ENCODE results near the gene IL18RAP. TPM values are rescaled to one million over a fixed set of nuclear protein-coding genes. Genes with fewer than 3 reads are reported as not detected.
A peak's percentile ranks its signal among the peaks of the same experiment; 100 is the strongest.

The IL18RAP gene
- total and polyA plus RNA-seq, 2 experiments from 2014 or later = 0.40 TPM; not detected in 1

- H4K20me1 ChIP-seq (ENCODE audit: insufficient read depth, poor library complexity, severe bottlenecking) = no peaks in the 10 kb centered on the region
- no peaks in the 10 kb centered on the region for H3K36me3 ChIP-seq (replicated peaks; ENCODE audit: insufficient read depth, low read depth)
- H3K4me1 ChIP-seq (ENCODE audit: insufficient read depth) = no peaks in the 10 kb centered on the region
- peak; percentile 63 for DNase-seq (ENCODE audit: low spot score)
- H2AFZ ChIP-seq = no peak within 1 kb of the TSS
- TF ChIP-seq EZH2 (IDR thresholded peaks at IDR 0.05; ENCODE audit: borderline replicate concordance) = no peak
- peak; percentile 84 for TF ChIP-seq CTCF (IDR thresholded peaks at IDR 0.05; ENCODE audit: poor library complexity)
- no peak within 1 kb of the TSS for H3K4me3 ChIP-seq
- H3K27ac ChIP-seq = no peak within 1 kb of the TSS
- no peaks in the 10 kb centered on the region for H3K79me2 ChIP-seq
- H3K4me2 ChIP-seq = no peak within 1 kb of the TSS
- no peaks in the 10 kb centered on the region for H3K27me3 ChIP-seq
- no peaks in the 10 kb centered on the region for H3K9me3 ChIP-seq (ENCODE audit: low read depth)
- WGBS (ENCODE audit: low lambda C conversion rate, missing lambda C conversion rate) = 10% methylated on average over 3 of the region's 3 CpGs
- H3K9me2 ChIP-seq (replicated peaks; ENCODE audit: insufficient read depth) = no peaks in the 10 kb centered on the region
Measured at GRCh38 chr2:102473020-102473419, 50.1 kb downstream of the IL18RAP start, which contains the start of gene SLC9A4. Gene SLC9A4, plus strand, starts transcription at chr2:102473226. Its CDS starts 534 bp downstream, at chr2:102473760.

GRCh38 chr2:102473631-102474030 lies 50.7 kb downstream of the IL18RAP start:
- Histone ChIP-seq H3K79me2 (no peaks in the 10 kb centered on the region), H3K9me3 (ENCODE audit: low read depth) (no peaks in the 10 kb centered on the region), H3K27ac (no peak overlapping the region), H3K27me3 (no peaks in the 10 kb centered on the region), H3K4me2 (no peak overlapping the region), H3K36me3 (replicated peaks; ENCODE audit: insufficient read depth, low read depth) (no peaks in the 10 kb centered on the region), H3K9me2 (replicated peaks; ENCODE audit: insufficient read depth) (no peaks in the 10 kb centered on the region), H3K4me1 (ENCODE audit: insufficient read depth) (no peaks in the 10 kb centered on the region), H4K20me1 (ENCODE audit: insufficient read depth, poor library complexity, severe bottlenecking) (no peaks in the 10 kb centered on the region), H2AFZ (no peak overlapping the region), H3K4me3 (no peak overlapping the region)
- WGBS (ENCODE audit: low lambda C conversion rate, missing lambda C conversion rate) = 83% methylated on average over 3 of the region's 3 CpGs
- TF ChIP-seq CTCF (IDR thresholded peaks at IDR 0.05; ENCODE audit: poor library complexity) (no peak), EZH2phosphoT487 (IDR thresholded peaks at IDR 0.05; ENCODE audit: low read depth, severe bottlenecking, unreplicated experiment) (no peak), EZH2 (IDR thresholded peaks at IDR 0.05; ENCODE audit: borderline replicate concordance) (no peak)
- DNase-seq (ENCODE audit: low spot score) = no peak

- no peaks in the 10 kb centered on the region for H3K27me3 ChIP-seq
- no peak overlapping the region for H3K27ac ChIP-seq
- no peak overlapping the region for H2AFZ ChIP-seq
Measured at GRCh38 chr2:102474785-102475184, 51.8 kb downstream of the IL18RAP start.

More at GRCh38 chr2:102474785-102475184, 51.8 kb downstream of the IL18RAP start:
- Histone ChIP-seq H3K4me1 (ENCODE audit: insufficient read depth) (no peaks in the 10 kb centered on the region), H3K4me2 (no peak overlapping the region), H3K4me3 (no peak overlapping the region), H3K9me3 (ENCODE audit: low read depth) (no peaks in the 10 kb centered on the region), H3K9me2 (replicated peaks; ENCODE audit: insufficient read depth) (no peaks in the 10 kb centered on the region), H3K36me3 (replicated peaks; ENCODE audit: insufficient read depth, low read depth) (no peaks in the 10 kb centered on the region), H3K79me2 (no peaks in the 10 kb centered on the region), H4K20me1 (ENCODE audit: insufficient read depth, poor library complexity, severe bottlenecking) (no peaks in the 10 kb centered on the region)
- DNase-seq (ENCODE audit: low spot score) = no peak
- TF ChIP-seq EZH2 (IDR thresholded peaks at IDR 0.05; ENCODE audit: borderline replicate concordance) (no peak), CTCF (IDR thresholded peaks at IDR 0.05; ENCODE audit: poor library complexity) (no peak), EZH2phosphoT487 (IDR thresholded peaks at IDR 0.05; ENCODE audit: low read depth, severe bottlenecking, unreplicated experiment) (no peak)
